Vagina (tissue), 2 donors: ENCODE data around the gene UBASH3B.

Experiments used
- POLR2A ChIP-seq, 2 donors: fragments of 450-650 bp; IDR thresholded peaks; one replicate each; pipeline ENCODE4 v1.6.1; 2017; ENCODE audit warnings: antibody characterized with exemption in 2 of 2, mild to moderate bottlenecking in 2 of 2, moderate library complexity in 2 of 2
- POLR2AphosphoS5 ChIP-seq, 2 donors: sonication (generic); formaldehyde crosslinking; IDR thresholded peaks; one replicate each; pipeline ENCODE4 v1.9.0; 2017; ENCODE audit warnings: antibody characterized with exemption in 2 of 2, mild to moderate bottlenecking in 2 of 2, low read depth in 1 of 2; ENCODE audit not compliant: insufficient read depth in 1 of 2
- TF ChIP-seq, protein P1 (sequence below), 3 experiments: fragments of 450-650 bp in 2 of 3; fragments of 200-600 bp in 1 of 3; sonication (generic) in 1 of 3; IDR thresholded peaks; one replicate each; pipeline ENCODE4 v1.5.1; 2017 to 2019; ENCODE audit warnings: antibody characterized with exemption in 3 of 3, mild to moderate bottlenecking in 2 of 3, moderate library complexity in 2 of 3

DNA sequence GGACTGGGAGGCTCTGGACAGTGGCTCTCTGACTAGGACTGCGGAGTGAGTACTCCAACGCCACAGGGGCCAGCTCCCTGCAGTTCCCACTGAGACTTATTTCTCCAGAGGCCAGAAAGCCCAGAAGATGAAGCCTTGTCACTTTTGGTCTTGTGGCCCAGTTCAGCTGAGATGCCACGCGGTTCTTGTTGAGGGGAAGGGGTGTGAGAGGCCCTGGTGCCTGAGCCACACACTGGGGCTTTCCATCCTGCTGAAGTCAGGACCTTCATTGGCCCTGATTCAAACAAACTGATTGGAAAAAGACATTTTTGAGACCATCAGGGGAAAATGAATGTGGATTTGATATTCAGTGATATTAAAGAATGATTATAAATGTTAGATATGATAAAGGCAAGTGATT lies 73.6 kb downstream of the UBASH3B start:
- TF ChIP-seq, protein P1, sequence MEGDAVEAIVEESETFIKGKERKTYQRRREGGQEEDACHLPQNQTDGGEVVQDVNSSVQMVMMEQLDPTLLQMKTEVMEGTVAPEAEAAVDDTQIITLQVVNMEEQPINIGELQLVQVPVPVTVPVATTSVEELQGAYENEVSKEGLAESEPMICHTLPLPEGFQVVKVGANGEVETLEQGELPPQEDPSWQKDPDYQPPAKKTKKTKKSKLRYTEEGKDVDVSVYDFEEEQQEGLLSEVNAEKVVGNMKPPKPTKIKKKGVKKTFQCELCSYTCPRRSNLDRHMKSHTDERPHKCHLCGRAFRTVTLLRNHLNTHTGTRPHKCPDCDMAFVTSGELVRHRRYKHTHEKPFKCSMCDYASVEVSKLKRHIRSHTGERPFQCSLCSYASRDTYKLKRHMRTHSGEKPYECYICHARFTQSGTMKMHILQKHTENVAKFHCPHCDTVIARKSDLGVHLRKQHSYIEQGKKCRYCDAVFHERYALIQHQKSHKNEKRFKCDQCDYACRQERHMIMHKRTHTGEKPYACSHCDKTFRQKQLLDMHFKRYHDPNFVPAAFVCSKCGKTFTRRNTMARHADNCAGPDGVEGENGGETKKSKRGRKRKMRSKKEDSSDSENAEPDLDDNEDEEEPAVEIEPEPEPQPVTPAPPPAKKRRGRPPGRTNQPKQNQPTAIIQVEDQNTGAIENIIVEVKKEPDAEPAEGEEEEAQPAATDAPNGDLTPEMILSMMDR (IDR thresholded peaks at IDR 0.05): no peak
- TF ChIP-seq POLR2A (IDR thresholded peaks at IDR 0.05) (no peak), POLR2AphosphoS5 (IDR thresholded peaks at IDR 0.05; ENCODE audit: insufficient read depth in 1 of 2, low read depth in 1 of 2) (no peak)
